ENCODE data around the gene PPM1E. TPM values are rescaled to one million over a fixed set of nuclear protein-coding genes. Genes with fewer than 3 reads are reported as not detected.

Gene PPM1E
- polyA plus RNA-seq, 1 donor (not counting 4 experiments of a cell fraction or from before 2014, with no cell fraction given): not detected

DNA sequence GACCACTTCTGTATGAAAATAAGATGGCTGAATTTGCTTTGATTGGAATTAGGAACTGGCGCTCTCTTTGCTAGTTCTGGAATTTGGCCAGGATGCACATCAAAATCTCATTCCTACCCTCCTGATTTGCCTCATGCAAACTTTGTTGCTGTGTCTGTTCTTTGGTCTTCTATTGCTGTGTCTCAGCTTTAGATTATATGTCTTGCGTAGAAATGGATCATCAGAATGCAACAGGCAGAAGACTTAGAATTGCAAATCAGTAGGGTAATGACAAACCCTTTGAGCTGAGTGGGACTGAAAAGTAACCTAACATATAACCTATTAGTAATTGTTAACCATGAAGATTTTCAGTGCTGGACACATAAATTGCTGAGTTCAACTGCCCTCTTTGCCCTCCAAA is 33.0 kb upstream of the PPM1E start:
- dilution Hi-C loops (cut with MboI; ENCODE audit: extremely low pct_ligation_motif_present, low sequenced_read_pairs): no loop called here
- no peaks in the 10 kb centered on the region for H3K9me1 ChIP-seq (ENCODE audit: control insufficient read depth, extremely low read depth, insufficient read depth, low read length)
- H2AFZ ChIP-seq (ENCODE audit: control insufficient read depth, low read length): no peak overlapping the region
- H3K4me1 ChIP-seq (ENCODE audit: control insufficient read depth, extremely low read depth, insufficient read depth, low read length): no peaks in the 10 kb centered on the region
- H3K4me2 ChIP-seq (ENCODE audit: control insufficient read depth, extremely low read depth, insufficient read depth, low read depth, low read length): no peak overlapping the region
- no peak overlapping the region for H3K27ac ChIP-seq (ENCODE audit: control insufficient read depth, insufficient read depth, low read length)
- H3K9me3 ChIP-seq (ENCODE audit: control insufficient read depth, low read depth, low read length): no peaks in the 10 kb centered on the region
- no peak for FAIRE-seq
- H3K36me3 ChIP-seq (ENCODE audit: control insufficient read depth in 2 of 2, extremely low read depth in 1 of 2, insufficient read depth in 2 of 2, low read length in 2 of 2): peaks cover 0 to 3% of the 10 kb centered on the region in 2 experiments
- TF ChIP-seq EZH2 (IDR thresholded peaks at IDR 0.05; ENCODE audit: low read length): no peak
- TF ChIP-seq CTCF (optimal IDR thresholded peaks at IDR 0.05 in 1 of 3, IDR thresholded peaks at IDR 0.05 in 1 of 3, conservative IDR thresholded peaks at IDR 0.05 in 1 of 3; ENCODE audit: extremely low read depth in 1 of 3, insufficient read depth in 2 of 3, low read length in 3 of 3): no peak
- no peak overlapping the region for H3K9ac ChIP-seq (ENCODE audit: control insufficient read depth, extremely low read depth, insufficient read depth, low read length)
- H3K4me3 ChIP-seq (ENCODE audit: control insufficient read depth in 2 of 3, extremely low read depth in 1 of 3, insufficient read depth in 2 of 3, low read depth in 1 of 3, low read length in 3 of 3): no peak overlapping the region
- no peaks in the 10 kb centered on the region for H3K79me2 ChIP-seq (ENCODE audit: control insufficient read depth, insufficient read depth, low read length)
- no peaks in the 10 kb centered on the region for H3K27me3 ChIP-seq (ENCODE audit: control insufficient read depth, extremely low read depth, insufficient read depth, low read length)
- H4K20me1 ChIP-seq (ENCODE audit: control insufficient read depth, extremely low read depth, insufficient read depth, low read length): no peaks in the 10 kb centered on the region
- no peak for DNase-seq (ENCODE audit: low read depth, low spot score)

DNA sequence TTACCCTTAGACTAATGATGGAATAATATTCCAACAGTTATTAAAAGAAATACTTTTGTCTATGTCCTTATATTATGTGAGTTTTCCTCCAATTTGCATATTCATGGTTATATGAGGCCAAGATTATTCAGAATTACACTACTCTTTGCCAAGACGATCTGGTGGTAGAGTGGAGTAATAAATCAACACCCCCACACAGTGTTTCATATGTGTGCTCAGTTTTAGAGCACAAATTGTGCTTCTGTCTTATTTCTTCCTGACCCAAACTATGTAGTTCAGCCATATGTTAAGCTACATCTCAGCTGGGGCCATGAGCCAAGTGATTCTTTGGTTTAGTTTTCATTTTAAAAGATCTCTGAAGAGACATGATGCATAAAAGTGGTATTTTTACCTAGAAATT is 26.9 kb upstream of the PPM1E start:
- H3K4me3 ChIP-seq (ENCODE audit: control insufficient read depth in 2 of 3, extremely low read depth in 1 of 3, insufficient read depth in 2 of 3, low read depth in 1 of 3, low read length in 3 of 3): no peak overlapping the region
- no peak for TF ChIP-seq EZH2 (IDR thresholded peaks at IDR 0.05; ENCODE audit: low read length)
- TF ChIP-seq CTCF (optimal IDR thresholded peaks at IDR 0.05 in 1 of 3, IDR thresholded peaks at IDR 0.05 in 1 of 3, conservative IDR thresholded peaks at IDR 0.05 in 1 of 3; ENCODE audit: extremely low read depth in 1 of 3, insufficient read depth in 2 of 3, low read length in 3 of 3): no peak
- H3K27ac ChIP-seq (ENCODE audit: control insufficient read depth, insufficient read depth, low read length): no peak overlapping the region
- H3K4me2 ChIP-seq (ENCODE audit: control insufficient read depth, extremely low read depth, insufficient read depth, low read depth, low read length): no peak overlapping the region
- no peak for FAIRE-seq
- no peaks in the 10 kb centered on the region for H3K9me3 ChIP-seq (ENCODE audit: control insufficient read depth, low read depth, low read length)
- no peak overlapping the region for H2AFZ ChIP-seq (ENCODE audit: control insufficient read depth, low read length)
- no peaks in the 10 kb centered on the region for H3K9me1 ChIP-seq (ENCODE audit: control insufficient read depth, extremely low read depth, insufficient read depth, low read length)
- H3K27me3 ChIP-seq (ENCODE audit: control insufficient read depth, extremely low read depth, insufficient read depth, low read length): no peaks in the 10 kb centered on the region
- no peaks in the 10 kb centered on the region for H4K20me1 ChIP-seq (ENCODE audit: control insufficient read depth, extremely low read depth, insufficient read depth, low read length)
- dilution Hi-C loops (cut with MboI; ENCODE audit: extremely low pct_ligation_motif_present, low sequenced_read_pairs): no loop called here
- no peaks in the 10 kb centered on the region for H3K4me1 ChIP-seq (ENCODE audit: control insufficient read depth, extremely low read depth, insufficient read depth, low read length)
- no peaks in the 10 kb centered on the region for H3K36me3 ChIP-seq (ENCODE audit: control insufficient read depth in 2 of 2, extremely low read depth in 1 of 2, insufficient read depth in 2 of 2, low read length in 2 of 2)
- no peaks in the 10 kb centered on the region for H3K79me2 ChIP-seq (ENCODE audit: control insufficient read depth, insufficient read depth, low read length)
- DNase-seq (ENCODE audit: low read depth, low spot score): no peak
- H3K9ac ChIP-seq (ENCODE audit: control insufficient read depth, extremely low read depth, insufficient read depth, low read length): no peak overlapping the region

Measured in keratinocyte (primary cell).